HCT116 (cell line): ENCODE data around the gene GRM8. TPM values are rescaled to one million over a fixed set of nuclear protein-coding genes. Genes with fewer than 3 reads are reported as not detected.

Experiments
- ATAC-seq: fragments of 200-7000 bp; cut with Tn5 transposase; 2 replicates; pipeline ENCODE4 v1.9.1; 2020; ENCODE audit warnings: mild to moderate bottlenecking, moderate library complexity
- BruUV-seq: library from RNA; stranded (reverse); fragments of 400-500 nt; replicated peaks from 2 replicates; lab custom pipeline; 2021; lab: Mats Ljungman, UMichigan
- CTCF ChIA-PET: fragments of 300-600 bp; sonication (Branson Sonifier 250); formaldehyde crosslinking; loops from one replicate; lab custom pipeline; 2021; ENCODE audit warnings: antibody characterized with exemption; lab: Charles Lee
- POLR2A ChIA-PET: fragments of 300-600, 350-600 bp; sonication (Branson Sonifier 250); formaldehyde crosslinking; loops from one replicate; lab custom pipeline; 2021; ENCODE audit warnings: antibody characterized with exemption; lab: Charles Lee
- RAD21 ChIA-PET, 2 experiments: fragments of 300-600 bp; sonication (Branson Sonifier 250); formaldehyde crosslinking; loops; one replicate each; lab custom pipeline; 2023; ENCODE audit warnings: low total read pairs in 2 of 2; ENCODE audit not compliant: uncharacterized antibody in 2 of 2, unreplicated experiment in 2 of 2, low non-redundant PET in 1 of 2; lab: Charles Lee
- DNase-seq: peaks from one replicate; pipeline ENCODE4 v3.0.0-alpha.2; 2010; ENCODE audit warnings: low read depth, low spot score
- H2AFZ ChIP-seq: fragments of 200-600 bp; shearing (Covaris generic), sonication (generic); 2 replicates; pipeline ENCODE4 v1.6.1; 2017; ENCODE audit warnings: low read depth, mixed run types, mixed read lengths, antibody characterized with exemption, low read length; ENCODE audit not compliant: poor library complexity, severe bottlenecking
- H3K27ac ChIP-seq: 2 replicates; pipeline ENCODE4 v1.5.1; 2012; ENCODE audit warnings: low read depth, low read length
- H3K27me3 ChIP-seq: fragments of 200-600 bp; sonication (generic); 2 replicates; pipeline ENCODE4 v1.6.1; 2016; ENCODE audit warnings: mixed run types, low read length, mixed read lengths; ENCODE audit not compliant: insufficient read depth
- H3K36me3 ChIP-seq, 2 experiments: fragments of 200-500 bp in 1 of 2; fragments of 200-600 bp in 1 of 2; sonication (Bioruptor generic) in 1 of 2; sonication (generic) in 1 of 2; 2 replicates each; pipeline versions ENCODE4 v1.5.1 to v1.6.1; 2014 to 2016; ENCODE audit warnings: low read length in 2 of 2, inconsistent platforms in 1 of 2, mixed read lengths in 1 of 2, mixed run types in 1 of 2; ENCODE audit not compliant: insufficient read depth in 2 of 2, control insufficient read depth in 1 of 2
- H3K4me1 ChIP-seq, 2 experiments: fragments of 200-600 bp in 1 of 2; sonication (generic) in 1 of 2; 2 replicates each; pipeline versions ENCODE4 v1.5.1 to v1.6.1; 2012 to 2017; ENCODE audit warnings: low read length in 2 of 2, inconsistent platforms in 1 of 2, mild to moderate bottlenecking in 1 of 2, mixed read lengths in 1 of 2, mixed run types in 1 of 2, moderate library complexity in 1 of 2; ENCODE audit not compliant: insufficient read depth in 2 of 2, control insufficient read depth in 1 of 2
- H3K4me2 ChIP-seq: fragments of 200-600 bp; sonication (generic); 2 replicates; pipeline ENCODE4 v1.6.1; 2017; ENCODE audit warnings: mixed run types, low read length, mixed read lengths
- H3K4me3 ChIP-seq, 2 experiments: fragments of 200-600 bp in 1 of 2; sonication (generic) in 1 of 2; replicated peaks in 1 of 2; 2 replicates each; pipeline ENCODE4 v1.5.1; 2011 to 2016; ENCODE audit warnings: low read length in 2 of 2, control low read depth in 1 of 2, low read depth in 1 of 2, mild to moderate bottlenecking in 1 of 2, mixed read lengths in 1 of 2, mixed run types in 1 of 2
- H3K79me2 ChIP-seq: fragments of 200-600 bp; sonication (generic); 2 replicates; pipeline ENCODE4 v1.6.1; 2017; ENCODE audit warnings: mild to moderate bottlenecking, mixed run types, low read length, moderate library complexity, mixed read lengths; ENCODE audit not compliant: insufficient read depth
- H3K9ac ChIP-seq: fragments of 200-600 bp; sonication (generic); 2 replicates; pipeline ENCODE4 v1.6.1; 2016; ENCODE audit warnings: low read length, mixed read lengths
- H3K9me2 ChIP-seq: fragments of 200-600 bp; sonication (generic), shearing (Covaris generic); 2 replicates; pipeline ENCODE4 v1.6.1; 2017; ENCODE audit warnings: mixed run types, mild to moderate bottlenecking, moderate library complexity; ENCODE audit not compliant: insufficient read depth
- H3K9me3 ChIP-seq, 2 experiments: fragments of 200-500 bp in 1 of 2; fragments of 200-600 bp in 1 of 2; sonication (Bioruptor generic) in 1 of 2; sonication (generic) in 1 of 2; 2 replicates each; pipeline ENCODE4 v1.6.1; 2014 to 2017; ENCODE audit warnings: low read length in 2 of 2, mixed read lengths in 2 of 2, inconsistent platforms in 1 of 2, low read depth in 1 of 2, mild to moderate bottlenecking in 1 of 2, mixed run types in 1 of 2, moderate library complexity in 1 of 2; ENCODE audit not compliant: control insufficient read depth in 1 of 2, insufficient read depth in 1 of 2
- H4K20me1 ChIP-seq: fragments of 200-600 bp; sonication (generic), shearing (Covaris generic); 2 replicates; pipeline ENCODE4 v1.6.1; 2017; ENCODE audit warnings: mixed run types, mild to moderate bottlenecking, moderate library complexity; ENCODE audit not compliant: insufficient read depth
- CBX3 ChIP-seq: IDR thresholded peaks from 2 replicates; pipeline ENCODE4 v1.6.1; 2012; ENCODE audit warnings: low read depth
- JUND ChIP-seq: IDR thresholded peaks from 2 replicates; pipeline ENCODE4 v1.6.1; 2012
- TCF7L2 ChIP-seq: IDR thresholded peaks from 2 replicates; pipeline ENCODE4 v1.7.0; 2011; ENCODE audit warnings: borderline replicate concordance, inconsistent platforms; ENCODE audit not compliant: insufficient read depth, insufficient read length; ENCODE audit errors: extremely low read depth
- YY1 ChIP-seq: IDR thresholded peaks from 2 replicates; pipeline ENCODE4 v1.6.1; 2011; ENCODE audit warnings: low read length, low read depth, moderate library complexity, mild to moderate bottlenecking; ENCODE audit not compliant: insufficient replicate concordance; ENCODE audit errors: extremely low read depth
- intact Hi-C: fragments of 100-400 bp; cut with micrococcal nuclease; formaldehyde crosslinking; loops from 2 replicates; pipeline ENCODE4 v1.10.0; 2022
- total RNA-seq: library from RNA; stranded (reverse); gene quantifications from one replicate; pipeline ENCODE4 v1.2.1, GENCODE V29; 2021; ENCODE audit not compliant: unreplicated experiment
- TF ChIP-seq, protein P1 (sequence below), 3 experiments: fragments of 200-600 bp in 1 of 3; sonication (generic) in 1 of 3; IDR thresholded peaks in 2 of 3; conservative IDR thresholded peaks in 1 of 3; 2 replicates each; pipeline ENCODE4 v1.5.1; 2012 to 2017; ENCODE audit warnings: low read depth in 2 of 3, low read length in 2 of 3, antibody characterized with exemption in 1 of 3, borderline replicate concordance in 1 of 3, control low read depth in 1 of 3, mild to moderate bottlenecking in 1 of 3, mixed read lengths in 1 of 3, mixed run types in 1 of 3, moderate library complexity in 1 of 3; ENCODE audit not compliant: insufficient read depth in 1 of 3

Gene GRM8
- total RNA-seq, 1 experiment from 2014 or later = 0.05 TPM

DNA sequence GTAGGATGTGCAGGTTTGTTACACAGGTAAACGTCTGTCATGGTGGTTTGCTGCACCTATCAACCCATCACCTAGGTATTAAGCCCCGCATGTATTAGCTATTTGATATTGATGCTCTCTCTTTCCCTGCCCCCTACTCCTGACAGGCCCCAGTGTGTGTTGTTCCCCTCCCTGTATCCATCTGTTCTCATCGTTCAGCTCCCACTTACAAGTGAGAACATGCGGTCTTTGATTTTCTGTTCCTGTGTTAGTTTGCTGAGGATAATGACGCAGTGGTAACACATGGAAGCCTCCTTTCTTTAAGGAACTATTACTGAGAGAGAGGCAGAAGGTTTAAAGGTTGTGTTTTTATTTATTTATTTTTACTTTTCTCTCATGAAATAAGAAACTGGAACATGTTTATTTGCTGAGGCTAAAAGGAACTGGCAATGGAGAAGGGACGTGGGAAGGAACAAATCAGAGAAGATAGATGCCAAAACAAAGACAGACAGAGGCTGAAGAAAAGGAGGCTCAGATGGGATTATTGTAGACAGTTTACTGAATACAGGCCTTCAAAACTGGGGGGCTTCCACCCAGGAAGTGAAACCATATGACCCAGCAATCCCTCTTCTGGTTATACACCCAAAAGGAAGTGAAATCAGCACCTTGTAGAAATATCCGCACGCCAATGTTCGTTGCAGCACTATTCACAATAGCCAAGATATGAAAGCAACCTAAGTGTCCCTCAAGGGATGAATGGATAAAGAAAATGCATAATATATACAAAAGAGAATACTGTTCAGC is 556.3 kb downstream of the GRM8 start:
- POLR2A ChIA-PET = no interaction called here
- no peak overlapping the region for H3K9ac ChIP-seq
- DNase-seq (no peak), ATAC-seq (no peak)
- H3K27ac ChIP-seq = no peak overlapping the region
- H3K27me3 ChIP-seq = no peaks in the 10 kb centered on the region
- no peaks in the 10 kb centered on the region for H3K9me3 ChIP-seq
- H3K9me2 ChIP-seq = no peaks in the 10 kb centered on the region
- H3K4me1 ChIP-seq = peaks cover 9 to 29% of the 10 kb centered on the region in 2 experiments; a peak in 3 of 4 replicates
- H4K20me1 ChIP-seq = no peaks in the 10 kb centered on the region
- no peak overlapping the region for H3K4me3 ChIP-seq
- no TSS peak for BruUV-seq
- H3K4me2 ChIP-seq = no peak overlapping the region
- intact Hi-C loops = no loop called here
- TF ChIP-seq, protein P1, sequence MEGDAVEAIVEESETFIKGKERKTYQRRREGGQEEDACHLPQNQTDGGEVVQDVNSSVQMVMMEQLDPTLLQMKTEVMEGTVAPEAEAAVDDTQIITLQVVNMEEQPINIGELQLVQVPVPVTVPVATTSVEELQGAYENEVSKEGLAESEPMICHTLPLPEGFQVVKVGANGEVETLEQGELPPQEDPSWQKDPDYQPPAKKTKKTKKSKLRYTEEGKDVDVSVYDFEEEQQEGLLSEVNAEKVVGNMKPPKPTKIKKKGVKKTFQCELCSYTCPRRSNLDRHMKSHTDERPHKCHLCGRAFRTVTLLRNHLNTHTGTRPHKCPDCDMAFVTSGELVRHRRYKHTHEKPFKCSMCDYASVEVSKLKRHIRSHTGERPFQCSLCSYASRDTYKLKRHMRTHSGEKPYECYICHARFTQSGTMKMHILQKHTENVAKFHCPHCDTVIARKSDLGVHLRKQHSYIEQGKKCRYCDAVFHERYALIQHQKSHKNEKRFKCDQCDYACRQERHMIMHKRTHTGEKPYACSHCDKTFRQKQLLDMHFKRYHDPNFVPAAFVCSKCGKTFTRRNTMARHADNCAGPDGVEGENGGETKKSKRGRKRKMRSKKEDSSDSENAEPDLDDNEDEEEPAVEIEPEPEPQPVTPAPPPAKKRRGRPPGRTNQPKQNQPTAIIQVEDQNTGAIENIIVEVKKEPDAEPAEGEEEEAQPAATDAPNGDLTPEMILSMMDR (IDR thresholded peaks at IDR 0.05 in 2 of 3, conservative IDR thresholded peaks at IDR 0.05 in 1 of 3; ENCODE audit: borderline replicate concordance in 1 of 3, insufficient read depth in 1 of 3, low read depth in 2 of 3, low read length in 2 of 3) = no peak
- TF ChIP-seq TCF7L2 (no peak), CBX3 (no peak), JUND (no peak), YY1 (no peak)
- CTCF ChIA-PET = no interaction called here
- no peaks in the 10 kb centered on the region for H3K79me2 ChIP-seq
- H2AFZ ChIP-seq = no peak overlapping the region
- RAD21 ChIA-PET = no interaction called here
- no peaks in the 10 kb centered on the region for H3K36me3 ChIP-seq
